Omental fat pad (tissue), 4 donors: ENCODE data around the gene SUN2. TPM values are rescaled to one million over a fixed set of nuclear protein-coding genes. Genes with fewer than 3 reads are reported as not detected.

ENCODE experiments used
- ATAC-seq: fragments of 150-250 bp; one replicate; pipeline ENCODE4 v1.9.1; 2016; ENCODE audit warnings: mild to moderate bottlenecking, moderate library complexity; ENCODE audit not compliant: low FRiP score
- DNase-seq: peaks from one replicate; pipeline ENCODE4 v3.0.0-alpha.2; 2019; ENCODE audit warnings: low spot score
- total RNA-seq, 4 donors: library from RNA; depleted of rRNA; stranded (reverse); fragments of >200 nt; gene quantifications; one replicate each; pipeline ENCODE4 v1.1.0, GENCODE V29; 2016
- TF ChIP-seq, protein P1 (sequence below), 3 donors: fragments of 450-650 bp; IDR thresholded peaks; one replicate each; pipeline ENCODE4 v1.5.1; 2016 to 2017; ENCODE audit warnings: antibody characterized with exemption in 3 of 3, mild to moderate bottlenecking in 3 of 3, moderate library complexity in 2 of 3

SUN2 gene
- total RNA-seq, 4 donors from 2014 or later, result 302 to 509 (median 347) TPM

DNA sequence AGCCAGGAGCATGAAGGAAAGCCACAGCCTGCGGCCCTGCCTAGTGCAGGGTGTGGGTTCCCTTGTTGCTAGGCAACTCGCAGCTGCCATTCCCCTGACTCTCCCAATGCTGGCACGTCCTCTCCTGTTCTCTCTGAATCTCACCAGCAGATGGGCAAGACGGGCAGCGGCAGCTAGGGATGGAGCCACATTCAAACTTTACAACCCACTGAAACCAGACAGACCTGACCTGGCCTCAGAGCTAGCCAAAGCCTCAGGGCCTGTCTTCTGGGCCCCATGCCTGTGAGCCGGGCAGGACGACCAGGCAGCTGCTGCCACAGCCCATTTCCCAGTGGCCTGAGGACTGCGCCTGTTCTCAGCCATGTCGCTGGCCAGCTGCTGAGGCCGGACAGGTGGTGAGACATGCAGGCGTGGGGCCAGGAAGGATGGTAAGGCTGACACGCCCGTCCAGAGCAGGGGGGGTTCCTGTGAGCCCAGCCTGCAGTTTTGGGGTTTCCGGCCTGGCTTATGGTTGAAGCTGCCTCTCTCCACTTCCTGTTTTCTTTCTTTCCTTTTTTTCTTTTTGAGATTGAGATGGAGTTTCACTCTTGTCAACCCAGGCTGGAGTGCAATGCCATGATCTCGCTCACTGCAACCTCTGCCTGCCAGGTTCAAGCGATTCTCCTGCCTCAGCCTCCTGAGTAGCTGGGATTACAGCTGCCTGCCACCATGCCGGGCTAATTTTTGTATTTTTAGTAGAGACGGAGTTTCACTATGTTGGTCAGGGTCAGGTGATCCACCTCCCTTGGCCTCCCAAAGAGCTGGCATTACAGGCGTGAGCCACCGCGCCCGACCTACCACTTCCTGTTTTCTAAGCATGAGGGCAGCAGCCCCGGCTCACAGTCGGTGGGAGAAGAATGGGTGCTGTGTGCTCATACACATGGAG is 4.1 kb downstream of the SUN2 start:
- DNase-seq (no peak), ATAC-seq (no peak)
- TF ChIP-seq, protein P1, sequence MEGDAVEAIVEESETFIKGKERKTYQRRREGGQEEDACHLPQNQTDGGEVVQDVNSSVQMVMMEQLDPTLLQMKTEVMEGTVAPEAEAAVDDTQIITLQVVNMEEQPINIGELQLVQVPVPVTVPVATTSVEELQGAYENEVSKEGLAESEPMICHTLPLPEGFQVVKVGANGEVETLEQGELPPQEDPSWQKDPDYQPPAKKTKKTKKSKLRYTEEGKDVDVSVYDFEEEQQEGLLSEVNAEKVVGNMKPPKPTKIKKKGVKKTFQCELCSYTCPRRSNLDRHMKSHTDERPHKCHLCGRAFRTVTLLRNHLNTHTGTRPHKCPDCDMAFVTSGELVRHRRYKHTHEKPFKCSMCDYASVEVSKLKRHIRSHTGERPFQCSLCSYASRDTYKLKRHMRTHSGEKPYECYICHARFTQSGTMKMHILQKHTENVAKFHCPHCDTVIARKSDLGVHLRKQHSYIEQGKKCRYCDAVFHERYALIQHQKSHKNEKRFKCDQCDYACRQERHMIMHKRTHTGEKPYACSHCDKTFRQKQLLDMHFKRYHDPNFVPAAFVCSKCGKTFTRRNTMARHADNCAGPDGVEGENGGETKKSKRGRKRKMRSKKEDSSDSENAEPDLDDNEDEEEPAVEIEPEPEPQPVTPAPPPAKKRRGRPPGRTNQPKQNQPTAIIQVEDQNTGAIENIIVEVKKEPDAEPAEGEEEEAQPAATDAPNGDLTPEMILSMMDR (IDR thresholded peaks at IDR 0.05), result no peak

DNA sequence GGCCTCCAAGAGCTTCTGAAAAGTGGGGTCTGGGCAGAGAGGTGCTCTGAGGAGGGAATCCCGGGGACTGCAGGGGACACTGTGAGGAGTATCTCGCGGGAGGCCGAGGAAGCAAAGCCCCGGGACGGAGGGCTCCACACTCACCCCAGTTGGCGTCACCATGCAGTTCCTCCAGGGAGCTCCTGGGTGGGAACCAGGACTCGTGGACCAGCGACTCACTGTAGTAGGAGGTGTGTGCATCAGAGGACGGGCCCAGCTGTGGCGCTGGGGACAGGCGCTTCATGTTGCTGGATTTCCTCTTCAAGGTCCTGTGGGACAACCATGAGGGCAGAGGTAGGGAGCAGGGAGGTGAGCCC is 4.8 kb downstream of the SUN2 start:
- no peak for DNase-seq
- no peak for ATAC-seq
- TF ChIP-seq, protein P1 (IDR thresholded peaks at IDR 0.05), result no peak

DNA sequence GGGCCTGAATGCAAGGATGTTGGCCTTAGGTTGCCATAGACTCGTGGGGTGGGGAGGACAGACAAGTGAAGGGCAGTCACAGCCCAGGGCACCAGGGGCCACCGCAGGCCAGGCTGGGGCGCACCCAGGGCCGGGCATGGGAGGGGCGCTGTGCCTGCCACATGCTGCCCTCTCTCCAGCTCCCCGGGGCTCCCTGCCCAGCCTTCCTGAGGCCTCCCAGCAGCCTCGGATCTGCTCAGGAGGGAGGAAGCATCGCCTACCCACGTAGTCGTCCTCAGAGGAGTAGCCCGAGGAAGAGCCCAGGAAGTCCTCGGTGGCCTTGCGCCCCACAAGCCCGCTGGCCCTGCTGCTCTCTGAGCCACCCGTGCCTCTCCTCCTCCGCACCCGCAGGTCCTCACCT is 5.2 kb downstream of the SUN2 start:
- no peak for ATAC-seq
- TF ChIP-seq, protein P1 (IDR thresholded peaks at IDR 0.05), result no peak
- no peak for DNase-seq

DNA sequence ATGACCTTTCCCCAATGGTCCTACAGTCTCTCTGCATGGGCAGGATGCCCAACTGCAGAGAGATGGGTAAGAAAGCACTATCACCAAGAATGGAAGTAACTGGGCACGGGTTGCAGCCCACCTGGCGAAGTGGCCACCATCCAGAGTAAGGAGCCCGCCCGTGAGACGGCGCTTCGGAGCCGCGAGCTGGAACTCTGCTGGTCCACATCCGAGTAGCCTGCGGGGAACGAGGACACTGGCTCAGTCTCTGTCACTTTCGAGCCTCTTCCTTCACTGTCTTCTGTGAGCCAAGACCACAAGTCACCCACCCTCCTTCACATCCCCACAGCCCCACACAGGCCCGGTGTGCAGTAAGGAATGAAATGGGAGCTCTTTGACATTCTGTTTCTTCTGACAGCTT is 5.7 kb downstream of the SUN2 start:
- ATAC-seq (no peak), DNase-seq (no peak)
- TF ChIP-seq, protein P1 (IDR thresholded peaks at IDR 0.05), result no peak

DNA sequence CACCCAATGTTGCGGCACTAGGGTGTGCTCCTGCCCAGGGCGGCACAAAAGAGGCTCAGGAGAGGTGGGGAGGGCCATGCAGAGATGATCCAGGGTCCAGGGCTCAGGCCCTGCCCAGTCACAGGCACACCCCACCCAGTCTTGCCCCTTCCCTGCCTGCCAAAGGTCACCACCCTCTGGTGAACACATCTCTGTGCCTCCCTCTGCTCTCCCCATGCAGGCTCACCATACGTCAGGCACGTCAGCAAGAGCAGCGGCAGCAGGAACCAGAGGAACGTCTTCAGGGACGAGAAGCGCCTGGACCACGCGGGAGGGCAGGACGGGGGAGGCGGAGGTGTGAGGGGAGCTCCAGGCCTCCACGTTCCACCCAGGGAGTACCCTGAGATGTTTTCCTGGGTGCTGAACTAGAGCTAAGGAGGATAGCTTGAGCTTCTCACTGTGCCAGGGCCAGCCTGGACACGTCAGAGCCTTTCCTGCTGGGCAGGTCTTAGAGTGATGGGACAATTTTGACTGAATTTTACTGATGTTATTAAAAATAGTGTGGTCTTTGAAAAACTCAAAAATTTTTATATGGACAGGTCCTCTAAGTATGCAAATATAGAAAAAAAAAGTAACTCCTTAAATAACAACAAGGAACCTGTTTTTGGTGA is 7.2 kb downstream of the SUN2 start:
- ATAC-seq (no peak), DNase-seq (no peak)
- TF ChIP-seq, protein P1 (IDR thresholded peaks at IDR 0.05), result no peak

DNA sequence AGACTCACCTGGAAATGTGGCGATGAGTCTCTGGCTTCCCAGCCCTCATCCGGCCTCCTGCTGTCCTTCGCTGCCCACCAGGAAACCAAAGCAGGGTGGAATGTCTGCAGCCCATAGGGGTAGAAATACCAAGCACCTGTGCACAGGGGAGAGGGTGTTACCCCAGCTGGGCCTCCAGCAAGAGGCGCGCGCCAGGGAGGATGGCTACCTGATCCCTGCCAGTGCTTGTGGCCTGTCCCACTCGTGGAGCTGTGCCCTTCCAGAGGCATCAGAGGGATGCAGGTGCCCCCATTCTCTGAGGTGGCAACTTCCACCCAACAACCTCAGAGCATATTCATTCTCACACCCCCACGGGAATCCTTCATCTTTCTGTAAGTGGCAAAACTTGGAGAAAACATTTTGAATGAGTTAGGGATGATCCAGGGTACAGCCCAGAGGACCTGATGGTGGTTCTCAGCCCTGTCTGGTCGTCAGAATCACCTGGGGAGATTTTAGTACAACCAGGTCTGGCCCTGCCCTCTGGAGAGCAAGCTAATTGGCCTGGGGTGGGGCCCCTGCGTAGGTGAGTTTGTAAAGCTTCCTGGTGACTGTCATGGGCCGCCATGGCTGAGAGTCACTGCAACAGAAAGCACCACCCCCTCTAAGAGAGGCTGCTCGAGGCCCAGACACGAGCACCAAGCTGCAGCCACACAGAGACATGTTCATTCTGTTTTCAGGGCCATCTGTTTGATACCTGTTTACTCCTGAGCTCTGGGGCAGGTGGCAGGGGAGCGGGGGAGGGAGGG is 9.9 kb downstream of the SUN2 start:
- DNase-seq (no peak), ATAC-seq (no peak)
- TF ChIP-seq, protein P1 (IDR thresholded peaks at IDR 0.05), result no peak
